Karpas-422 (cell line): ENCODE measurements around the gene EFR3B. TPM values are rescaled to one million over a fixed set of nuclear protein-coding genes. Genes with fewer than 3 reads are reported as not detected.
"Not testable (repeated sequence)": the region's sequence is repeated elsewhere in the genome, so short reads cannot be mapped to it uniquely, and the experiment has no call there.

Experiments used
- DNase-seq: peaks from one replicate; pipeline ENCODE4 v3.0.0-alpha.2; 2015
- H2AFZ ChIP-seq: fragments of 200-600 bp; sonication (generic); 2 replicates; pipeline ENCODE4 v1.6.1; 2014; ENCODE audit warnings: antibody characterized with exemption, low read length, mixed read lengths
- H3K27ac ChIP-seq: fragments of 200-600 bp; sonication (generic); 2 replicates; pipeline ENCODE4 v1.5.1; 2014; ENCODE audit warnings: mild to moderate bottlenecking, low read length, moderate library complexity
- H3K27me3 ChIP-seq: fragments of 200-600 bp; sonication (generic); 2 replicates; pipeline ENCODE4 v1.6.1; 2014; ENCODE audit warnings: low read length, mixed read lengths
- H3K36me3 ChIP-seq: fragments of 200-600 bp; sonication (generic); 2 replicates; pipeline ENCODE4 v1.6.1; 2014; ENCODE audit warnings: low read length, mixed read lengths; ENCODE audit not compliant: insufficient read depth
- H3K4me1 ChIP-seq: fragments of 200-600 bp; sonication (generic); 2 replicates; pipeline ENCODE4 v1.6.1; 2014; ENCODE audit warnings: mild to moderate bottlenecking, low read length, mixed read lengths
- H3K4me2 ChIP-seq: fragments of 200-600 bp; sonication (generic); 2 replicates; pipeline ENCODE4 v1.6.1; 2014; ENCODE audit warnings: low read length, low read depth, mild to moderate bottlenecking; ENCODE audit not compliant: poor library complexity, severe bottlenecking
- H3K4me3 ChIP-seq: fragments of 200-600 bp; sonication (generic); 2 replicates; pipeline ENCODE4 v1.5.1; 2014; ENCODE audit warnings: mild to moderate bottlenecking, antibody characterized with exemption, low read length, mixed read lengths
- H3K79me2 ChIP-seq: fragments of 200-600 bp; sonication (generic); 2 replicates; pipeline ENCODE4 v1.6.1; 2014; ENCODE audit warnings: mild to moderate bottlenecking, low read length, mixed read lengths
- H3K9ac ChIP-seq: fragments of 200-600 bp; sonication (generic); 2 replicates; pipeline ENCODE4 v1.6.0; 2014; ENCODE audit warnings: low read length
- H3K9me2 ChIP-seq: fragments of 200-600 bp; sonication (generic), shearing (Covaris generic); replicated peaks from 2 replicates; pipeline ENCODE4 v1.6.0; 2014; ENCODE audit warnings: mild to moderate bottlenecking, low read length, moderate library complexity; ENCODE audit not compliant: insufficient read depth
- H3K9me3 ChIP-seq: fragments of 300-700, 200-600 bp; sonication (generic); 2 replicates; pipeline ENCODE4 v1.6.1; 2014; ENCODE audit warnings: low read length, mixed read lengths
- H4K20me1 ChIP-seq: fragments of 200-600 bp; sonication (generic); 2 replicates; pipeline ENCODE4 v1.6.1; 2014; ENCODE audit warnings: mild to moderate bottlenecking, antibody characterized with exemption, low read length, low read depth; ENCODE audit not compliant: insufficient read depth
- total RNA-seq: library from RNA; depleted of rRNA; stranded (reverse); fragments of >200 nt; shearing (Covaris generic); gene quantifications from 2 replicates; pipeline ENCODE4 v1.2.3, GENCODE V29; 2014; ENCODE audit warnings: low replicate concordance; rRNA removed

The EFR3B gene
- total RNA-seq: 0.22 and 0.58 TPM in 2 replicates

DNA sequence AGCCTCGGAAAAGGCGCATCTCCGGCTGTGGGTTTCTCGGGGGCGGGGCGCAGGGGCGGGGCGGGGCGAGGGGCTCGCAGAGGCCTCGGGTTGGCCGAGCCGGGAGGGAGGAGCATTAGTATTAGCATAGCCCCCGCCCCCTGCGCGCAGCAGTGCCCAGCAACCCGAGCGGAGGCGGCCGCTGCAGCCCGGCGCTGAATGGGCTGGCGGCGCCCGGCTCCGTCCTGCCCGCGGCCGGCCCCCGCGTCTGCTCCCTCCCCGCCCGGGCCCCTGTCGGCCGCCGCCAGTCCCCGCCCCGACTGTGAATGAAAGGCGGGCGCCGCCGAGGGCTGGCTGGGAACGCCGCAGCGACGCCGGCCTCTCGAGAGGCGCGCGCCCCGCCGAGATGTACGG is at the start of gene EFR3B:
Gene EFR3B, plus strand, starts transcription at position 149 of the 393 bp plus-strand sequence. Its CDS starts 237 bp downstream, at position 386.
- peak within 1 kb of the TSS; percentile 79 for H3K4me3 ChIP-seq
- H3K4me2 ChIP-seq: peak within 1 kb of the TSS; percentile 92
- DNase-seq: peak; percentile 97
- H3K27me3 ChIP-seq: no peaks in the 10 kb centered on the region
- H3K4me1 ChIP-seq: peaks cover 39% of the 10 kb centered on the region
- H3K9me3 ChIP-seq: no peaks in the 10 kb centered on the region
- peak within 1 kb of the TSS; percentile 87 for H2AFZ ChIP-seq
- H3K9me2 ChIP-seq: no peaks in the 10 kb centered on the region
- H3K27ac ChIP-seq: no peak within 1 kb of the TSS
- H3K9ac ChIP-seq: peak within 1 kb of the TSS; percentile 74
- no peaks in the 10 kb centered on the region for H3K36me3 ChIP-seq
- no peaks in the 10 kb centered on the region for H3K79me2 ChIP-seq
- H4K20me1 ChIP-seq: no peaks in the 10 kb centered on the region; the same call in 1 of the 2 replicates

GRCh38 chr2:24993406-24994145 is 48.3 kb upstream of the EFR3B start:
- Histone ChIP-seq H3K27me3 (no peaks in the 10 kb centered on the region), H2AFZ (no peak overlapping the region), H3K9me2 (no peaks in the 10 kb centered on the region), H3K9ac (no peak overlapping the region), H3K4me3 (no peak overlapping the region), H3K4me2 (no peak overlapping the region), H3K79me2 (no peaks in the 10 kb centered on the region), H3K9me3 (no peaks in the 10 kb centered on the region), H4K20me1 (no peaks in the 10 kb centered on the region), H3K27ac (no peak overlapping the region), H3K36me3 (no peaks in the 10 kb centered on the region), H3K4me1 (no peaks in the 10 kb centered on the region)
- DNase-seq: no peak

DNA sequence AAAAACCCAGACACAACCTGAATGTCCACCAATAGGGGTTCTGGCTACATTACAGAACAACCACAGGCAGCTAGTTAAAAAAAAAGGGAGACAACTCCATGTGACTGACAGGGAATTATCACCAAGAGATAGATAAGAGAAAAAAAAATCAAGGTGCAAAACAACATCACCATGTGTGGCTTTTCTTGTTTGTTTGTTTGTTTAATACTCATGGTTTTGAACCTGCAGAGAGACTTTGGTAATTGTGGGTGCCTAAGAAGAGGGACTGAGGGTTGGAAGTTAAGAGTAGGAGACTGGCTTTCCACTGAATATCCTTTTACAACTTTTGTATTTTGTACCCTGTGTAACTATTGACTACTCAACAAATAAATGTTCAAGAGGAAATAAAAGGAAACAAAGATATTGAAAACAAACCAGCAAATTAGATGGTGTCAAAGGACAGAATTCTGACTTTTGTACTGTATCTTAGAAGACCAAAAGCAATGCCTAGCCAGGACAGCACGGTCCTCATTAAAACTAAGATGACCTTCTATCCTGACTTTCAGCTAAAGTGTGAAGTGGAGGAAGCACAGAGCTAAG is 47.6 kb upstream of the EFR3B start:
- no peaks in the 10 kb centered on the region for H3K4me1 ChIP-seq
- H3K9me2 ChIP-seq: no peaks in the 10 kb centered on the region
- H3K79me2 ChIP-seq: no peaks in the 10 kb centered on the region
- H3K36me3 ChIP-seq: no peaks in the 10 kb centered on the region
- H3K27me3 ChIP-seq: no peaks in the 10 kb centered on the region
- no peak overlapping the region for H3K4me3 ChIP-seq
- H4K20me1 ChIP-seq: no peaks in the 10 kb centered on the region
- no peak overlapping the region for H2AFZ ChIP-seq
- no peak for DNase-seq
- no peaks in the 10 kb centered on the region for H3K9me3 ChIP-seq
- H3K9ac ChIP-seq: no peak overlapping the region
- no peak overlapping the region for H3K4me2 ChIP-seq
- H3K27ac ChIP-seq: no peak overlapping the region

DNA sequence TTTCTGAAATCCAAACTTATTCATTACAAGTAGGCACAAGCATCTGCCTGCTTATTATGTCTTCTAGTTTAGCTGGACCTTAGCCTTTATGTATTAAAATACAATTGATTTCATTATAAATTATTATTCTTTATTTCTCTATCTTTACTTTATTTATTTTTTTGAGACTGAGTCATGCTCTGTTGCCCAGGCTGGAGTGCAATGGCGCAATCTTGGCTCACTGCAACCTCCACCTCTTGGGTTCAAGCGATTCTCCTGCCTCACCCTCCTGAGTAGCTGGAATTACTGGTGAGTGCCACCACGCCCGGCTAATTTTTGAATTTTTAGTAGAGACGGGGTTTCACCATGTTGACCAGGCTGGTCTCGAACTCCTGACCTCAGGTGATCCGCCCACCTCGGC is 42.8 kb upstream of the EFR3B start:
- not testable (repeated sequence) for H3K4me3 ChIP-seq, H3K79me2 ChIP-seq, H3K9me3 ChIP-seq, H3K27ac ChIP-seq, H3K9ac ChIP-seq, DNase-seq, H3K9me2 ChIP-seq, H4K20me1 ChIP-seq, H3K27me3 ChIP-seq, H2AFZ ChIP-seq, H3K36me3 ChIP-seq, H3K4me2 ChIP-seq
- H3K4me1 ChIP-seq: peaks cover 15% of the 10 kb centered on the region

DNA sequence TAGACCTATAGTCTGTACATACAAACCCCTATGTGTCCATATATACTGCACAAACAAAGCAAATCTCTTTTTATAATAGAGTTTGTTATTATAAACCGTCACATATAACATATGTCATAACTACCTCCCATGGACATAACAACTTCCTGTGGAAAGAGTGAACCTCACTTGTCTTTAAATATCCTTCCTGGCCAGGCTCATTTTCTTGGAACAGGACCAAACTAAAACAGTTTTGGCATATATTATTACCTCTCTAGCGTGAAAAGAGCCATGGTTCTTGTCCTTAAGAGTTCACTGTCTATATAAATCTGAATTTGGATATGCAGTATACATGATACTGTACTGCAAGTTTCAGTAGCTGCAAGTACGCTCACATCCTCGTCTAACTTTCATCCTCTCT is 41.8 kb upstream of the EFR3B start:
- Histone ChIP-seq H3K27me3 (0 out of 2 replicates have a peak, but pooled peaks cover 4% of the 10 kb centered on the region), H3K36me3 (no peaks in the 10 kb centered on the region), H3K4me1 (peaks cover 15% of the 10 kb centered on the region), H3K9me2 (no peaks in the 10 kb centered on the region), H3K27ac (no peak overlapping the region), H4K20me1 (no peaks in the 10 kb centered on the region), H3K9ac (no peak overlapping the region), H3K9me3 (no peaks in the 10 kb centered on the region), H2AFZ (no peak overlapping the region), H3K4me3 (no peak overlapping the region), H3K4me2 (no peak overlapping the region), H3K79me2 (no peaks in the 10 kb centered on the region)
- no peak for DNase-seq

DNA sequence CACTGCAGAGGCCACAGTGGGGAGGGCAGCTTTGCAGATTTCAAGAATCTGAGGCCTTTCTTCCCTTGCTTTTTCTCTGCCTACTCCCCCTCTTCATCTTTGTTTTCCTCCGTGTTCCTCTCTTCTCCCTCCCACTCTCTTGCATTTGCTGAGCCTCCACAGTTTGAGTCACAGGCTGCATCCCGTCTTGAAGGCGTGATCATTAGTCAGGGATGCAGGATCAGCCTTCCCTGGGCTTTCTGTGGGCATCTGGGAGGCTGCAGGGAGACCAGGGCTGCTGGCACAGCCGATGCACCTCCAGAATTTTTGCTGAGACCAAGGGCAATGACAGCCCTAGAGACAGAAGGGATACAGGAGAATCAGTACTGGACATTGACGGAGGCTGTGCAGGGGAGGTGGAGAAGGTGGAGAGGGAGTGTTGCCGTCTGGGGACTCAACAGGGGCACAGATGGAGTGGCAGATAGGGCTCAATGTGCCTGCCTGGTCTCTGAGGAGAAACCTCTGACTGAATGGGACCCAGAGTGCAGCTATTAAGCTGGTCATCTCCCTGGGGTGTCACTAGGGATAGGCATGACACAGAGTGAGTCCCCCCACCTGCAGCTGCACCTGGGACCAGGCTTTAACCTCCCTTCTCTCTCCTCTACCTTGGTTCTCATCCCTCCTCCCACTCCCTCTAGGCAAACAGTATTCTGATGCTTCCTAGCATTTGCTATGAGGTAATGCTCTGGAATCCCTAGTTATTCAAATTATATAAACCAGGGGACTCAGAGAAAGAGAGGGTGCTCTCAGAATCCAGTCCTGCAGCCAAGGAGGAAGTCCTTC is 41.2 kb upstream of the EFR3B start:
- Histone ChIP-seq H3K4me1 (peaks cover 15% of the 10 kb centered on the region), H3K4me3 (no peak overlapping the region), H3K9me3 (no peaks in the 10 kb centered on the region), H3K27ac (no peak overlapping the region), H3K9ac (no peak overlapping the region), H2AFZ (peak overlapping the region; percentile 49; the same call in 1 of the 2 replicates), H3K9me2 (no peaks in the 10 kb centered on the region), H4K20me1 (no peaks in the 10 kb centered on the region), H3K79me2 (no peaks in the 10 kb centered on the region), H3K36me3 (no peaks in the 10 kb centered on the region), H3K4me2 (no peak overlapping the region), H3K27me3 (0 out of 2 replicates have a peak, but pooled peaks cover 4% of the 10 kb centered on the region)
- DNase-seq: no peak

- H3K36me3 ChIP-seq: no peaks in the 10 kb centered on the region
- H3K27me3 ChIP-seq: 0 out of 2 replicates have a peak, but pooled peaks cover 4% of the 10 kb centered on the region
- no peaks in the 10 kb centered on the region for H3K9me2 ChIP-seq
- DNase-seq: no peak
- H3K79me2 ChIP-seq: no peaks in the 10 kb centered on the region
- H3K4me2 ChIP-seq: no peak overlapping the region
- no peak overlapping the region for H3K9ac ChIP-seq
- no peaks in the 10 kb centered on the region for H4K20me1 ChIP-seq
- no peaks in the 10 kb centered on the region for H3K9me3 ChIP-seq
- no peak overlapping the region for H3K4me3 ChIP-seq
- no peak overlapping the region for H3K27ac ChIP-seq
- peaks cover 15% of the 10 kb centered on the region for H3K4me1 ChIP-seq
- no peak overlapping the region; the same call in 1 of the 2 replicates for H2AFZ ChIP-seq
These were observed 40.6 kb upstream of the EFR3B start for GRCh38 chr2:25001325-25001637.

- Histone ChIP-seq H3K27ac (no peak overlapping the region), H2AFZ (no peak overlapping the region), H3K4me3 (no peak overlapping the region), H3K79me2 (no peaks in the 10 kb centered on the region), H3K36me3 (no peaks in the 10 kb centered on the region), H3K4me1 (peaks cover 15% of the 10 kb centered on the region), H4K20me1 (no peaks in the 10 kb centered on the region), H3K27me3 (0 out of 2 replicates have a peak, but pooled peaks cover 4% of the 10 kb centered on the region), H3K9me2 (no peaks in the 10 kb centered on the region), H3K4me2 (no peak overlapping the region), H3K9me3 (no peaks in the 10 kb centered on the region), H3K9ac (no peak overlapping the region)
- no peak for DNase-seq
These were observed 39.8 kb upstream of the EFR3B start for GRCh38 chr2:25002066-25002465.
